H1 (cell line): ENCODE measurements around the gene CPD. TPM values are rescaled to one million over a fixed set of nuclear protein-coding genes. Genes with fewer than 3 reads are reported as not detected.
A peak's percentile ranks its signal among the peaks of the same experiment; 100 is the strongest.

Experiments
- CTCF ChIA-PET: fragments of 300-600 bp; sonication (Branson Sonifier 250); formaldehyde crosslinking; loops from one replicate; lab custom pipeline; 2021; ENCODE audit not compliant: partially characterized antibody; lab: Charles Lee
- POLR2A ChIA-PET: fragments of 300-600 bp; sonication (Branson Sonifier 250); formaldehyde crosslinking; loops from one replicate; lab custom pipeline; 2021; ENCODE audit warnings: inconsistent platforms; ENCODE audit not compliant: partially characterized antibody; lab: Charles Lee
- DNase-seq, 2 experiments: peaks; one replicate each; pipeline versions ENCODE4 v3.0.0 to v3.0.0-alpha.2; 2010 to 2022; ENCODE audit warnings: low spot score in 2 of 2, low read depth in 1 of 2, mixed read lengths in 1 of 2
- FAIRE-seq: peaks from 2 replicates; lab custom pipeline; 2011; peaks lifted over from hg19 to GRCh38; lab: Jason Lieb, UNC
- H2AFZ ChIP-seq: 2 replicates; pipeline ENCODE4 v1.8.1; 2012; ENCODE audit warnings: low read length, inconsistent platforms
- H2AK5ac ChIP-seq: 2 replicates; pipeline ENCODE4 v1.6.1; 2013; ENCODE audit warnings: low read depth, low read length
- H2BK120ac ChIP-seq: replicated peaks from 2 replicates; pipeline ENCODE3; 2013; ENCODE audit warnings: low read depth, low read length, inconsistent platforms
- H2BK12ac ChIP-seq: 2 replicates; pipeline ENCODE4 v1.6.1; 2013; ENCODE audit warnings: low read depth, low read length
- H2BK15ac ChIP-seq: 2 replicates; pipeline ENCODE4 v1.6.1; 2013; ENCODE audit warnings: low read length
- H2BK20ac ChIP-seq: 2 replicates; pipeline ENCODE4 v1.6.1; 2013; ENCODE audit warnings: low read length
- H2BK5ac ChIP-seq: 2 replicates; pipeline ENCODE4 v1.6.1; 2013; ENCODE audit warnings: low read depth, low read length
- H3K14ac ChIP-seq: 2 replicates; pipeline ENCODE4 v1.6.1; 2013; ENCODE audit warnings: inconsistent platforms; ENCODE audit not compliant: insufficient read length
- H3K18ac ChIP-seq: 2 replicates; pipeline ENCODE4 v1.6.1; 2013; ENCODE audit warnings: low read length; ENCODE audit errors: extremely low read depth
- H3K23ac ChIP-seq: 2 replicates; pipeline ENCODE4 v1.6.1; 2013; ENCODE audit warnings: inconsistent platforms; ENCODE audit not compliant: insufficient read length
- H3K23me2 ChIP-seq: 2 replicates; pipeline ENCODE4 v1.6.1; 2013; ENCODE audit warnings: low read depth, low read length
- H3K27ac ChIP-seq: 2 replicates; pipeline ENCODE4 v1.6.1; 2011; ENCODE audit warnings: low read depth, low read length, inconsistent platforms
- H3K27me3 ChIP-seq, 4 experiments: replicated peaks in 1 of 4; 1 replicate in 1 of 4; 2 replicates in 3 of 4; pipeline versions ENCODE4 v1.6.1 to v1.8.1; 2011 to 2013; ENCODE audit warnings: low read length in 3 of 4, mild to moderate bottlenecking in 3 of 4, inconsistent platforms in 2 of 4, mixed read lengths in 2 of 4, moderate library complexity in 1 of 4; ENCODE audit not compliant: control insufficient read depth in 3 of 4, insufficient read depth in 3 of 4; ENCODE audit errors: extremely low read depth in 1 of 4
- H3K36me3 ChIP-seq, 4 experiments: 2 replicates each; pipeline versions ENCODE4 v1.6.1 to v1.8.1; 2011 to 2013; ENCODE audit warnings: mild to moderate bottlenecking in 4 of 4, low read length in 3 of 4, moderate library complexity in 2 of 4, control low read depth in 1 of 4, inconsistent platforms in 1 of 4; ENCODE audit not compliant: insufficient read depth in 4 of 4, control insufficient read depth in 2 of 4
- H3K4ac ChIP-seq: replicated peaks from 2 replicates; pipeline ENCODE3; 2013; ENCODE audit warnings: low read length, low read depth, mixed read lengths, inconsistent platforms; ENCODE audit not compliant: insufficient read length
- H3K4me1 ChIP-seq, 4 experiments: replicated peaks in 1 of 4; 1 replicate in 1 of 4; 2 replicates in 3 of 4; pipeline versions ENCODE4 v1.6.1 to v1.8.1; 2011 to 2013; ENCODE audit warnings: low read length in 3 of 4, inconsistent platforms in 2 of 4, mixed read lengths in 1 of 4; ENCODE audit not compliant: insufficient read depth in 4 of 4, control insufficient read depth in 3 of 4
- H3K4me2 ChIP-seq, 2 experiments: 2 replicates each; pipeline versions ENCODE4 v1.6.1 to v1.8.1; 2011 to 2013; ENCODE audit warnings: low read depth in 2 of 2, low read length in 2 of 2, control low read depth in 1 of 2, inconsistent platforms in 1 of 2, mild to moderate bottlenecking in 1 of 2; ENCODE audit not compliant: insufficient read depth in 1 of 2
- H3K4me3 ChIP-seq, 4 experiments: fragments of 200-600, 300-600 bp in 1 of 4; sonication (generic), shearing (Covaris generic), sonication (Bioruptor Twin) in 1 of 4; 2 replicates each; pipeline versions ENCODE4 v1.5.1 to v1.8.1; 2011 to 2016; ENCODE audit warnings: low read length in 4 of 4, low read depth in 3 of 4, control low read depth in 2 of 4, inconsistent platforms in 2 of 4, mild to moderate bottlenecking in 2 of 4, mixed read lengths in 1 of 4, moderate library complexity in 1 of 4; ENCODE audit not compliant: insufficient read depth in 2 of 4; ENCODE audit errors: extremely low read depth in 1 of 4
- H3K56ac ChIP-seq: replicated peaks from 2 replicates; pipeline ENCODE3; 2013; ENCODE audit warnings: low read depth, mild to moderate bottlenecking, mixed read lengths, low read length, inconsistent platforms; ENCODE audit not compliant: insufficient read length
- H3K79me1 ChIP-seq: 2 replicates; pipeline ENCODE4 v1.6.1; 2013; ENCODE audit warnings: low read depth, low read length, control low read depth
- H3K79me2 ChIP-seq, 2 experiments: 2 replicates each; pipeline versions ENCODE4 v1.6.1 to v1.8.1; 2012 to 2013; ENCODE audit warnings: low read length in 2 of 2, mild to moderate bottlenecking in 2 of 2, inconsistent platforms in 1 of 2; ENCODE audit not compliant: insufficient read depth in 2 of 2, control insufficient read depth in 1 of 2
- H3K9ac ChIP-seq, 4 experiments: replicated peaks in 1 of 4; 1 replicate in 1 of 4; 2 replicates in 3 of 4; pipeline versions ENCODE4 v1.6.1 to v1.8.1; 2011 to 2013; ENCODE audit warnings: low read depth in 3 of 4, low read length in 3 of 4, control low read depth in 2 of 4, mild to moderate bottlenecking in 2 of 4, moderate library complexity in 2 of 4, inconsistent platforms in 1 of 4; ENCODE audit errors: extremely low read depth in 1 of 4
- H3K9me3 ChIP-seq, 2 experiments: 2 replicates each; pipeline versions ENCODE4 v1.6.1 to v1.8.1; 2012 to 2013; ENCODE audit warnings: mild to moderate bottlenecking in 2 of 2, moderate library complexity in 2 of 2, control low read depth in 1 of 2, inconsistent platforms in 1 of 2, low read depth in 1 of 2, low read length in 1 of 2, mixed read lengths in 1 of 2; ENCODE audit not compliant: insufficient read depth in 2 of 2
- H4K20me1 ChIP-seq, 2 experiments: replicated peaks in 1 of 2; 2 replicates each; pipeline versions ENCODE3 to v1.8.1; 2011 to 2013; ENCODE audit warnings: inconsistent platforms in 2 of 2, low read length in 2 of 2, mild to moderate bottlenecking in 1 of 2; ENCODE audit not compliant: insufficient read depth in 2 of 2, control insufficient read depth in 1 of 2
- H4K5ac ChIP-seq: 2 replicates; pipeline ENCODE4 v1.6.1; 2013; ENCODE audit warnings: low read length, low read depth, mixed read lengths, inconsistent platforms; ENCODE audit not compliant: insufficient read length
- H4K8ac ChIP-seq: 2 replicates; pipeline ENCODE4 v1.8.0; 2013; ENCODE audit warnings: mild to moderate bottlenecking, moderate library complexity, low read length, inconsistent platforms; ENCODE audit not compliant: insufficient read depth; ENCODE audit errors: extremely low read depth
- H4K91ac ChIP-seq: replicated peaks from 2 replicates; pipeline ENCODE3; 2013; ENCODE audit warnings: low read length, mixed read lengths, inconsistent platforms; ENCODE audit not compliant: insufficient read length
- ASH2L ChIP-seq: fragments of 200-600, 300-600 bp; sonication (generic); IDR thresholded peaks from one replicate; pipeline ENCODE4 v1.7.1; 2017; ENCODE audit warnings: low read length
- CREB1 ChIP-seq: IDR thresholded peaks from 2 replicates; pipeline ENCODE4 v1.6.1; 2012; ENCODE audit warnings: inconsistent platforms
- PHF8 ChIP-seq: fragments of 200-600 bp; sonication (generic); conservative IDR thresholded peaks from 2 replicates; pipeline ENCODE4 v1.7.1; 2012; ENCODE audit warnings: low read depth, mild to moderate bottlenecking, inconsistent platforms, low read length, moderate library complexity
- RAD21 ChIP-seq, 2 experiments: IDR thresholded peaks in 1 of 2; conservative IDR thresholded peaks in 1 of 2; 2 replicates each; pipeline ENCODE4 v1.6.1; 2011; ENCODE audit warnings: low read depth in 2 of 2, low read length in 2 of 2, improper control_type of control experiment in 1 of 2, inconsistent platforms in 1 of 2, mild to moderate bottlenecking in 1 of 2, moderate library complexity in 1 of 2
- SAP30 ChIP-seq: fragments of 300-600 bp; sonication (generic); IDR thresholded peaks from 2 replicates; pipeline ENCODE4 v1.7.1; 2012; ENCODE audit warnings: low read length, moderate library complexity, mild to moderate bottlenecking, inconsistent platforms; ENCODE audit not compliant: insufficient read depth, insufficient replicate concordance
- SIX5 ChIP-seq: IDR thresholded peaks from 2 replicates; pipeline ENCODE4 v1.6.1; 2011; ENCODE audit warnings: mild to moderate bottlenecking, low read depth, low read length
- SP2 ChIP-seq: IDR thresholded peaks from 2 replicates; pipeline ENCODE4 v1.6.1; 2012; ENCODE audit warnings: mild to moderate bottlenecking, low read length, inconsistent platforms
- TAF1 ChIP-seq: IDR thresholded peaks from 2 replicates; pipeline ENCODE4 v1.6.1; 2011; ENCODE audit warnings: mild to moderate bottlenecking, low read depth, low read length
- WGBS, 2 experiments: shearing (Covaris generic) in 1 of 2; methylation state at CpG; one replicate each; pipeline versions ENCODE4 v1.1.6 to v1.1.7; 2013 to 2015; ENCODE audit warnings: low lambda C conversion rate in 2 of 2, mixed read lengths in 2 of 2, inconsistent platforms in 1 of 2, low coverage in 1 of 2, missing lambda C conversion rate in 1 of 2; ENCODE audit not compliant: insufficient replicate concordance in 2 of 2, insufficient coverage in 1 of 2, insufficient read length in 1 of 2; ENCODE audit errors: extremely low coverage in 1 of 2, missing lambda C conversion rate in 1 of 2; 5-methylcytosine and 5-hydroxymethylcytosine counted together
- polyA plus RNA-seq, 7 experiments: library from polyadenylated mRNA; depleted of rRNA in 3 of 7; stranded (reverse) in 5 of 7; unstranded in 2 of 7; fragments of >200 nt in 5 of 7; fragments of 200-250 nt in 2 of 7; gene quantifications; 1 replicate in 5 of 7; 2 replicates in 1 of 7; 4 replicates in 1 of 7; pipeline versions ENCODE4 v1.2.1 to v1.2.3, GENCODE V29; 2011 to 2013; ENCODE audit warnings: missing spikeins in 2 of 7, mixed read lengths in 2 of 7
- total RNA-seq: library from RNA; stranded (reverse); fragmentation: NEBNext Ultra II Directional; extraction: Animal tissue kit (Norgen Biotek cat#: 25700); gene quantifications from 2 replicates; pipeline ENCODE4 v1.2.1, GENCODE V29; 2021
- TF ChIP-seq, protein P1 (sequence below), 3 experiments: IDR thresholded peaks; 1 replicate in 2 of 3; 2 replicates in 1 of 3; pipeline versions ENCODE4 v1.5.1 to v1.6.1; 2011; ENCODE audit warnings: low read length in 3 of 3, mild to moderate bottlenecking in 3 of 3, inconsistent platforms in 2 of 3, low read depth in 1 of 3, moderate library complexity in 1 of 3; ENCODE audit not compliant: insufficient read depth in 1 of 3; ENCODE audit errors: control extremely low read depth in 1 of 3

Gene CPD
- total and polyA plus RNA-seq, 2 of the 8 experiments (the other 6 are each of a cell fraction or from before 2014, with no cell fraction given), result 8.6 to 46.2 TPM

DNA sequence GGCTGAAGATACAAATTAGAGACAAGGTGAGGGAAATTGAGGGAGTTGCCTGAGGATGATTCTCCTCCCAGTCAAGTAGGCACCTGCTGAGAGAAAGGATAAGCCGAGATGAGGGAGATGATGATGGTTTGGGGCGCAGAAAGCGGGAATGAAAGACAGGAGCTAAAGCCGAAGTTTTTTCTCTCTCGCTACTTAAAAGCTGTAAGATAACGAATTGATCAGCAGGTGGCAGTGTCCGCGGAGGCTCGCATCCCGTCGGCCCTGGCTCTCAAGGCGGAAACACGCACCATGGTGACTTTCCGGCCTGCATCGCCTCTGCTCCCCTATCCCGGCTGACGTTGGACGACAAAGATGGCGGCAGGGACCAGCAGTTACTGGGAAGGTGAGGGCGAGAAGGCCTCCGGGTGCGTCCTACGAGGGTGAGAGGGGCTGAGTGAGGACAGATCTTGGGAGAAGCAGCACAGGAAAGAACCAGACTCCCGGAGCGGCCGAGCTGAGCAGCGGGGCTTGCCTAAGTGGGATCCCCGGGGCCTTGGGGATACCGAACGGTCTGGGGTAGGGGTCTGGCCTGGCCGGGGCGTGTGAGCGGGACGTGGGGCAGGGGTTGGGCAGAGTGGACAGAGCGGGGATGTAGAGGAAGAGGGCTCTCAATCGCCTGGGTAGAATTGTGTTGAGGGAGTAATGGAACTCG is 98.5 kb downstream of the CPD start, which contains the start of gene GOSR1:
GOSR1 (plus strand) TSS at position 326 of the 691 bp plus-strand sequence; CDS start at position 352, 26 bp downstream.
- no peaks in the 10 kb centered on the region for H4K20me1 ChIP-seq
- no peak within 1 kb of the TSS for H2BK20ac ChIP-seq
- no peaks in the 10 kb centered on the region; a peak in 1 of 7 replicates for H3K27me3 ChIP-seq
- H3K9me3 ChIP-seq, result no peaks in the 10 kb centered on the region
- no peak within 1 kb of the TSS for H2BK15ac ChIP-seq
- H3K4me3 ChIP-seq, result peak within 1 kb of the TSS; percentile 66 to 90 (median 86)
- H3K36me3 ChIP-seq, result peaks cover 0 to 13% (median 5%) of the 10 kb centered on the region in 4 experiments; a peak in 4 of 8 replicates
- H3K23ac ChIP-seq, result no peak within 1 kb of the TSS
- peak within 1 kb of the TSS; percentile 29 for H2BK12ac ChIP-seq
- ChIA-PET POLR2A (interaction anchor here (0.8 to 1.5 kb wide), 12 partner anchors 8 to 224 kb away, joined by 3 to 9 read pairs (median 3); partner anchors contain the start of gene BLMH), CTCF (interaction anchor here (0.6 to 2.7 kb wide), 18 partner anchors 9 to 242 kb away, joined by 3 to 15 read pairs (median 4); no protein-coding TSS in a partner anchor)
- 2% methylated on average over 34 of the region's 37 CpGs; no CpG with 5 or more reads in 1 of the 2 experiments for WGBS, 2 experiments
- H3K27ac ChIP-seq, result peak within 1 kb of the TSS; percentile 92
- peak within 1 kb of the TSS; percentile 67 for H4K91ac ChIP-seq
- no peaks in the 10 kb centered on the region for H3K79me1 ChIP-seq
- peak within 1 kb of the TSS; percentile 70 to 95 (median 94) for H3K9ac ChIP-seq
- no peak within 1 kb of the TSS for H3K4ac ChIP-seq
- DNase-seq (peak; percentile 86 to 92), FAIRE-seq (peak; percentile 94)
- H4K5ac ChIP-seq, result peak within 1 kb of the TSS; percentile 81
- H3K4me2 ChIP-seq, result peak within 1 kb of the TSS; percentile 40 to 69
- peaks cover 3 to 17% of the 10 kb centered on the region in 2 experiments; a peak in 3 of 4 replicates for H3K79me2 ChIP-seq
- no peak within 1 kb of the TSS for H3K14ac ChIP-seq
- H4K8ac ChIP-seq, result peak within 1 kb of the TSS; percentile 97; the same call in 1 of the 2 replicates
- peak within 1 kb of the TSS; percentile 95 for H2AFZ ChIP-seq
- H2BK120ac ChIP-seq, result no peak within 1 kb of the TSS
- H3K18ac ChIP-seq, result peak within 1 kb of the TSS; percentile 73
- H3K4me1 ChIP-seq, result peaks cover 0 to 3% (median 0%) of the 10 kb centered on the region in 4 experiments; a peak in 1 of 7 replicates
- peak within 1 kb of the TSS; percentile 81 for H3K56ac ChIP-seq
- peak within 1 kb of the TSS; percentile 96 for H2BK5ac ChIP-seq
- no peak within 1 kb of the TSS for H2AK5ac ChIP-seq
- peaks cover 3% of the 10 kb centered on the region; the same call in 1 of the 2 replicates for H3K23me2 ChIP-seq
- peak; percentile 30; the same call in 1 of the 2 replicates for TF ChIP-seq SP2
- TF ChIP-seq, protein P1, sequence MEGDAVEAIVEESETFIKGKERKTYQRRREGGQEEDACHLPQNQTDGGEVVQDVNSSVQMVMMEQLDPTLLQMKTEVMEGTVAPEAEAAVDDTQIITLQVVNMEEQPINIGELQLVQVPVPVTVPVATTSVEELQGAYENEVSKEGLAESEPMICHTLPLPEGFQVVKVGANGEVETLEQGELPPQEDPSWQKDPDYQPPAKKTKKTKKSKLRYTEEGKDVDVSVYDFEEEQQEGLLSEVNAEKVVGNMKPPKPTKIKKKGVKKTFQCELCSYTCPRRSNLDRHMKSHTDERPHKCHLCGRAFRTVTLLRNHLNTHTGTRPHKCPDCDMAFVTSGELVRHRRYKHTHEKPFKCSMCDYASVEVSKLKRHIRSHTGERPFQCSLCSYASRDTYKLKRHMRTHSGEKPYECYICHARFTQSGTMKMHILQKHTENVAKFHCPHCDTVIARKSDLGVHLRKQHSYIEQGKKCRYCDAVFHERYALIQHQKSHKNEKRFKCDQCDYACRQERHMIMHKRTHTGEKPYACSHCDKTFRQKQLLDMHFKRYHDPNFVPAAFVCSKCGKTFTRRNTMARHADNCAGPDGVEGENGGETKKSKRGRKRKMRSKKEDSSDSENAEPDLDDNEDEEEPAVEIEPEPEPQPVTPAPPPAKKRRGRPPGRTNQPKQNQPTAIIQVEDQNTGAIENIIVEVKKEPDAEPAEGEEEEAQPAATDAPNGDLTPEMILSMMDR (IDR thresholded peaks at IDR 0.05; ENCODE audit: control extremely low read depth in 1 of 3, insufficient read depth in 1 of 3, low read depth in 1 of 3, low read length in 3 of 3), result peak; percentile 61 to 84 (median 74)
- TF ChIP-seq RAD21 (IDR thresholded peaks at IDR 0.05 in 1 of 2, conservative IDR thresholded peaks at IDR 0.05 in 1 of 2; ENCODE audit: low read depth in 2 of 2, low read length in 2 of 2), result peak; percentile 65 to 67
- peak; percentile 50 for TF ChIP-seq SAP30
- peak; percentile 84 for TF ChIP-seq ASH2L
- no peak for TF ChIP-seq SIX5
- peak; percentile 88 for TF ChIP-seq PHF8
- peak; percentile 96 for TF ChIP-seq TAF1
- TF ChIP-seq CREB1, result peak; percentile 83
